HG03097 (cell line): ENCODE measurements around the gene ATAD3C.
"Not testable (repeated sequence)": the region's sequence is repeated elsewhere in the genome, so short reads cannot be mapped to it uniquely, and the experiment has no call there.

Experiments
- ATAC-seq: cut with Tn5 transposase; IDR thresholded peaks from one replicate; pipeline ENCODE4 v1.9.1; 2021; ENCODE audit not compliant: unreplicated experiment, low FRiP score

ATAD3C gene

GRCh38 chr1:1494311-1494710 is 44.8 kb downstream of the ATAD3C start:
- not testable (repeated sequence) for ATAC-seq

GRCh38 chr1:1495461-1495975 is 46.0 kb downstream of the ATAD3C start:
- not testable (repeated sequence) for ATAC-seq

- not testable (repeated sequence) for ATAC-seq
Observed at GRCh38 chr1:1504777-1505365, 55.4 kb downstream of the ATAD3C start.

- ATAC-seq = not testable (repeated sequence)
Observed at GRCh38 chr1:1505366-1505798, 55.9 kb downstream of the ATAD3C start.

GRCh38 chr1:1505801-1506200 is 56.3 kb downstream of the ATAD3C start:
- not testable (repeated sequence) for ATAC-seq

- no peak for ATAC-seq
Observed at GRCh38 chr1:1507305-1507704, 57.8 kb downstream of the ATAD3C start.

- not testable (repeated sequence) for ATAC-seq
Observed at GRCh38 chr1:1508775-1509464, 59.4 kb downstream of the ATAD3C start.

- not testable (repeated sequence) for ATAC-seq
Observed at GRCh38 chr1:1509465-1509850, 60.0 kb downstream of the ATAD3C start.

- ATAC-seq = no peak
Observed at GRCh38 chr1:1510912-1511532, 61.5 kb downstream of the ATAD3C start.

GRCh38 chr1:1511533-1512285 is 62.2 kb downstream of the ATAD3C start, which contains the start of gene ATAD3A:
Gene ATAD3A, plus strand, starts transcription at chr1:1512162. Its CDS starts 107 bp downstream, at chr1:1512269.
- ATAC-seq = peak; percentile 89

- not testable (repeated sequence) for ATAC-seq
Observed at GRCh38 chr1:1512425-1512824, 62.9 kb downstream of the ATAD3C start.

GRCh38 chr1:1513675-1514074 is 64.2 kb downstream of the ATAD3C start:
- ATAC-seq = not testable (repeated sequence)

GRCh38 chr1:1514376-1514775 is 64.9 kb downstream of the ATAD3C start:
- not testable (repeated sequence) for ATAC-seq

- not testable (repeated sequence) for ATAC-seq
Observed at GRCh38 chr1:1516923-1517322, 67.4 kb downstream of the ATAD3C start.

- no peak for ATAC-seq
Observed at GRCh38 chr1:1517973-1518620, 68.6 kb downstream of the ATAD3C start.

GRCh38 chr1:1518621-1519007 is 69.1 kb downstream of the ATAD3C start:
- not testable (repeated sequence) for ATAC-seq
